ENCODE data around the gene MAML2.

MAML2 gene

GRCh38 chr11:96127596-96127959 lies 215.4 kb downstream of the MAML2 start:
- H3K4me3 ChIP-seq (ENCODE audit: low read length): no peak overlapping the region
- no peaks in the 10 kb centered on the region for H3K36me3 ChIP-seq (ENCODE audit: insufficient read depth, low read length)

DNA sequence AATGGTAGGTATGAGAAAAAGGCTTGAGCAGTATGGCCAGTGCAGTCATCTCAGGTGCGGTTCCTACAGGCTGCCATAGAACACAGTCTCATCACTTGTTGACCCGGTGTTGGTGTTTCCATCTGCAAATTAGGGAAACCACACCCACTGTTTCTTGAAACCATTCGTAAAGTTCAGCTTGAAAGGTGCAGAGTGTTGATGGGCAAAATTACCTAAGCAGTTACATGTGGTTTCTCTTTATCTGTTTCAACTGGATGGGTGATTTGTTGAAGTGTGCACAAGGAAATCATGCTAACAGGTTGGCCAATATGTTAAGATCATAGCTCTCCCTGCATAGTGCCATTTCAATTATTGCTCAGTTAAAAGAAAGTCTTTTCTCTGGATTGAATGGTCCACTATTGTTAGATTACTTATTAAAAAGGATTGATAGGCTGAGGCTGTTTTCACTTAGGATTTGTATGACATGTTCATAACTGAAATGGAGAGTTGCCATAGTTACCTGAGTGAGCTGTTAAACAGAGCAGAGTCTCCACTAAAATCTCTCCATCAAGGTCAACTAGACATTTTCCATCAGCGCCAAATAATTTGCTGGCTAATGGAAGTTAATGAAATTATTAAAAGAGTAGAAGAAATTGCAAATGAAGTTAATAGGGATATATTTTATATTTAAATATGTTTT lies 215.9 kb downstream of the MAML2 start:
- H3K9ac ChIP-seq (ENCODE audit: low read depth, low read length): no peak overlapping the region
- no peak overlapping the region for H3K27ac ChIP-seq (ENCODE audit: low read depth, low read length)
- H3K36me3 ChIP-seq (ENCODE audit: insufficient read depth, low read length): no peaks in the 10 kb centered on the region
- H3K4me1 ChIP-seq (ENCODE audit: insufficient read depth, low read length): peaks cover 10% of the 10 kb centered on the region; the same call in 1 of the 2 replicates
- H3K9me3 ChIP-seq (ENCODE audit: insufficient read depth, low read depth, low read length): no peaks in the 10 kb centered on the region
- 95% methylated on average over 3 of the region's 4 CpGs for WGBS
- no peaks in the 10 kb centered on the region for H3K27me3 ChIP-seq (ENCODE audit: insufficient read depth, low read length)
- no peak overlapping the region for H3K4me3 ChIP-seq (ENCODE audit: low read length)

More at GRCh38 chr11:96127596-96127959, 215.4 kb downstream of the MAML2 start:
- H3K9ac ChIP-seq (ENCODE audit: low read depth, low read length): no peak overlapping the region
- WGBS: 87% methylated on average over 2 of the region's 2 CpGs
- no peaks in the 10 kb centered on the region for H3K27me3 ChIP-seq (ENCODE audit: insufficient read depth, low read length)
- peaks cover 7% of the 10 kb centered on the region; the same call in 1 of the 2 replicates for H3K4me1 ChIP-seq (ENCODE audit: insufficient read depth, low read length)
- no peak overlapping the region for H3K27ac ChIP-seq (ENCODE audit: low read depth, low read length)
- H3K9me3 ChIP-seq (ENCODE audit: insufficient read depth, low read depth, low read length): no peaks in the 10 kb centered on the region

DNA sequence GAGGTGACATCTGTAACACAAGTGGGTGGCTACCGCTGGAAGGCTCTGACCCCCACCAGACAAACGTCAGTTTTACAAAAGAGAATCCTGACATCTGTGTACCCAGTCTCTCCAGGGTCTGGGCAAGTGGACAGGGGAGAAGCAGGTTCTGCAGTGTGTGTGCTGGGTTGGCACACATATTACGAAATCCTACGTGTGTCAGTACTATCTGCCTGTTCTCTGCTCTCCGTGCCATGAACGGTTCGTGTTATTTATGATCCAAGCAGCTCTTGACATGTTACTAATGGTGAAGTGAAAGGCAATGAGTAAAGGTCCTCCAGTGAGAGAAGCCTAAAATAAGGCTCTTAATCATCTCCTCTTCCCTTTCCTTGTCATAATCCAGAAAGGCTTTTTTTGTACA lies 217.6 kb downstream of the MAML2 start:
- Histone ChIP-seq H3K27ac (ENCODE audit: low read depth, low read length) (no peak overlapping the region), H3K9me3 (ENCODE audit: insufficient read depth, low read depth, low read length) (no peaks in the 10 kb centered on the region), H3K4me3 (ENCODE audit: low read length) (no peak overlapping the region), H3K27me3 (ENCODE audit: insufficient read depth, low read length) (no peaks in the 10 kb centered on the region), H3K36me3 (ENCODE audit: insufficient read depth, low read length) (no peaks in the 10 kb centered on the region), H3K9ac (ENCODE audit: low read depth, low read length) (no peak overlapping the region), H3K4me1 (ENCODE audit: insufficient read depth, low read length) (peaks cover 10% of the 10 kb centered on the region; the same call in 1 of the 2 replicates)
- WGBS: 93% methylated on average over 7 of the region's 7 CpGs

- Histone ChIP-seq H3K27me3 (ENCODE audit: insufficient read depth, low read length) (no peaks in the 10 kb centered on the region), H3K4me3 (ENCODE audit: low read length) (no peak overlapping the region)
- WGBS: 87% methylated on average over 2 of the region's 2 CpGs
Observed at GRCh38 chr11:96124155-96124554, 218.8 kb downstream of the MAML2 start.

GRCh38 chr11:96123301-96123700 lies 219.7 kb downstream of the MAML2 start:
- Histone ChIP-seq H3K9ac (ENCODE audit: low read depth, low read length) (no peak overlapping the region), H3K4me3 (ENCODE audit: low read length) (no peak overlapping the region), H3K27me3 (ENCODE audit: insufficient read depth, low read length) (no peaks in the 10 kb centered on the region), H3K36me3 (ENCODE audit: insufficient read depth, low read length) (no peaks in the 10 kb centered on the region), H3K9me3 (ENCODE audit: insufficient read depth, low read depth, low read length) (no peaks in the 10 kb centered on the region), H3K4me1 (ENCODE audit: insufficient read depth, low read length) (peaks cover 10% of the 10 kb centered on the region; the same call in 1 of the 2 replicates), H3K27ac (ENCODE audit: low read depth, low read length) (no peak overlapping the region)
- WGBS: 94% methylated on average over 5 of the region's 5 CpGs

More at GRCh38 chr11:96124155-96124554, 218.8 kb downstream of the MAML2 start:
- H3K9me3 ChIP-seq (ENCODE audit: insufficient read depth, low read depth, low read length): no peaks in the 10 kb centered on the region
- H3K9ac ChIP-seq (ENCODE audit: low read depth, low read length): no peak overlapping the region
- H3K4me1 ChIP-seq (ENCODE audit: insufficient read depth, low read length): peaks cover 10% of the 10 kb centered on the region; the same call in 1 of the 2 replicates
- H3K27ac ChIP-seq (ENCODE audit: low read depth, low read length): no peak overlapping the region
- H3K36me3 ChIP-seq (ENCODE audit: insufficient read depth, low read length): no peaks in the 10 kb centered on the region

GRCh38 chr11:96122601-96123074 lies 220.4 kb downstream of the MAML2 start:
- Histone ChIP-seq H3K4me3 (ENCODE audit: low read length) (no peak overlapping the region), H3K36me3 (ENCODE audit: insufficient read depth, low read length) (no peaks in the 10 kb centered on the region), H3K9ac (ENCODE audit: low read depth, low read length) (no peak overlapping the region), H3K4me1 (ENCODE audit: insufficient read depth, low read length) (peaks cover 10% of the 10 kb centered on the region; the same call in 1 of the 2 replicates), H3K9me3 (ENCODE audit: insufficient read depth, low read depth, low read length) (no peaks in the 10 kb centered on the region), H3K27me3 (ENCODE audit: insufficient read depth, low read length) (no peaks in the 10 kb centered on the region), H3K27ac (ENCODE audit: low read depth, low read length) (no peak overlapping the region)
- 88% methylated on average over 2 of the region's 2 CpGs for WGBS

GRCh38 chr11:96119211-96119610 lies 223.8 kb downstream of the MAML2 start:
- H3K9ac ChIP-seq (ENCODE audit: low read depth, low read length): no peak overlapping the region
- WGBS: 81% methylated on average over 3 of the region's 3 CpGs
- H3K4me3 ChIP-seq (ENCODE audit: low read length): no peak overlapping the region
- no peaks in the 10 kb centered on the region for H3K36me3 ChIP-seq (ENCODE audit: insufficient read depth, low read length)
- H3K27ac ChIP-seq (ENCODE audit: low read depth, low read length): no peak overlapping the region
- no peaks in the 10 kb centered on the region for H3K9me3 ChIP-seq (ENCODE audit: insufficient read depth, low read depth, low read length)
- no peaks in the 10 kb centered on the region for H3K27me3 ChIP-seq (ENCODE audit: insufficient read depth, low read length)
- H3K4me1 ChIP-seq (ENCODE audit: insufficient read depth, low read length): peaks cover 10% of the 10 kb centered on the region; the same call in 1 of the 2 replicates

GRCh38 chr11:96116376-96116775 lies 226.6 kb downstream of the MAML2 start:
- Histone ChIP-seq H3K27me3 (ENCODE audit: insufficient read depth, low read length) (no peaks in the 10 kb centered on the region), H3K9ac (ENCODE audit: low read depth, low read length) (no peak overlapping the region), H3K4me3 (ENCODE audit: low read length) (no peak overlapping the region), H3K4me1 (ENCODE audit: insufficient read depth, low read length) (peaks cover 23% of the 10 kb centered on the region), H3K36me3 (ENCODE audit: insufficient read depth, low read length) (no peaks in the 10 kb centered on the region), H3K27ac (ENCODE audit: low read depth, low read length) (no peak overlapping the region), H3K9me3 (ENCODE audit: insufficient read depth, low read depth, low read length) (no peaks in the 10 kb centered on the region)
- WGBS: 96% methylated on average over 3 of the region's 3 CpGs

- Histone ChIP-seq H3K4me3 (ENCODE audit: low read length) (no peak overlapping the region), H3K27me3 (ENCODE audit: insufficient read depth, low read length) (no peaks in the 10 kb centered on the region), H3K4me1 (ENCODE audit: insufficient read depth, low read length) (peaks cover 35% of the 10 kb centered on the region), H3K27ac (ENCODE audit: low read depth, low read length) (no peak overlapping the region), H3K36me3 (ENCODE audit: insufficient read depth, low read length) (no peaks in the 10 kb centered on the region), H3K9me3 (ENCODE audit: insufficient read depth, low read depth, low read length) (no peaks in the 10 kb centered on the region), H3K9ac (ENCODE audit: low read depth, low read length) (no peak overlapping the region)
- 93% methylated on average over 5 of the region's 5 CpGs for WGBS
Observed at GRCh38 chr11:96114178-96115064, 228.6 kb downstream of the MAML2 start.

GRCh38 chr11:96113193-96113681 lies 229.8 kb downstream of the MAML2 start:
- Histone ChIP-seq H3K9ac (ENCODE audit: low read depth, low read length) (no peak overlapping the region; the same call in 1 of the 2 replicates), H3K27ac (ENCODE audit: low read depth, low read length) (no peak overlapping the region), H3K4me3 (ENCODE audit: low read length) (no peak overlapping the region), H3K9me3 (ENCODE audit: insufficient read depth, low read depth, low read length) (no peaks in the 10 kb centered on the region), H3K27me3 (ENCODE audit: insufficient read depth, low read length) (no peaks in the 10 kb centered on the region), H3K4me1 (ENCODE audit: insufficient read depth, low read length) (peaks cover 35% of the 10 kb centered on the region), H3K36me3 (ENCODE audit: insufficient read depth, low read length) (no peaks in the 10 kb centered on the region)
- 70% methylated on average over 3 of the region's 4 CpGs for WGBS

Data from HUES64 (cell line).